Dermis blood vessel endothelial cell (primary cell): ENCODE results near the gene SPTB. TPM values are rescaled to one million over a fixed set of nuclear protein-coding genes. Genes with fewer than 3 reads are reported as not detected.

Experiments
- DNase-seq: peaks from one replicate; pipeline ENCODE4 v3.0.0; 2010
- total RNA-seq: library from RNA; depleted of rRNA; stranded (reverse); fragments of >200 nt; gene quantifications from 2 replicates; pipeline ENCODE4 v1.2.3, GENCODE V29; 2014

SPTB gene
- total RNA-seq, 1 donor from 2014 or later, result under 0.01 TPM

- no peak for DNase-seq
Observed at GRCh38 chr14:64746298-64747250, 133.1 kb downstream of the SPTB start.

- no peak for DNase-seq
Observed at GRCh38 chr14:64745511-64746091, 134.1 kb downstream of the SPTB start.

GRCh38 chr14:64743061-64743460, 136.6 kb downstream of the SPTB start:
- no peak for DNase-seq

DNA sequence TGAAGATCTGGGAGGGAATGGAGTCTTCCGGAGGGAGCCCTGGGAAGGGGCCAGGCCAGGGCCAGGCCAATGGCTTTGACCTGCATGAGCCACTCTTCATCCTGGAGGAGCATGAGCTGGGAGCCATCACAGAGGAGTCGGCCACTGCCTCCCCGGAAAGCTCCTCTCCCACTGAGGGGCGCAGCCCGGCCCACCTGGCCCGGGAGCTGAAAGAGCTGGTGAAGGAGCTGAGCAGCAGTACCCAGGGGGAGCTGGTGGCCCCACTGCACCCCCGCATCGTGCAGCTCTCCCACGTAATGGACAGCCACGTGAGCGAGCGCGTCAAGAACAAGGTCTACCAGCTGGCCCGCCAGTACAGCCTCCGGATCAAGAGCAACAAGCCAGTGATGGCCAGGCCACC, 137.7 kb downstream of the SPTB start:
- no peak for DNase-seq

DNA sequence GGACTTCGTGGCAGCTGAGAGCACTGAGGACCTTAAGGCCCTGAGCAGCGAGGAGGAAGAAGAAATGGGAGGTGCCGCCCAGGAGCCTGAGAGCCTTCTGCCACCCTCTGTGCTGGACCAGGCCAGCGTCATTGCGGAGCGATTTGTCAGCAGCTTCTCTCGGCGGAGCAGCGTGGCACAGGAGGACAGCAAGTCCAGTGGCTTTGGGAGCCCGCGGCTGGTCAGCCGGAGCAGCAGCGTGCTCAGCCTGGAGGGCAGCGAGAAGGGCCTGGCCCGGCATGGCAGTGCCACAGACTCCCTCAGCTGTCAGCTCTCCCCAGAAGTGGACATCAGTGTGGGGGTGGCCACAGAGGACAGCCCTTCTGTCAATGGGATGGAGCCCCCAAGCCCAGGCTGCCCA, 138.5 kb downstream of the SPTB start:
- no peak for DNase-seq

DNA sequence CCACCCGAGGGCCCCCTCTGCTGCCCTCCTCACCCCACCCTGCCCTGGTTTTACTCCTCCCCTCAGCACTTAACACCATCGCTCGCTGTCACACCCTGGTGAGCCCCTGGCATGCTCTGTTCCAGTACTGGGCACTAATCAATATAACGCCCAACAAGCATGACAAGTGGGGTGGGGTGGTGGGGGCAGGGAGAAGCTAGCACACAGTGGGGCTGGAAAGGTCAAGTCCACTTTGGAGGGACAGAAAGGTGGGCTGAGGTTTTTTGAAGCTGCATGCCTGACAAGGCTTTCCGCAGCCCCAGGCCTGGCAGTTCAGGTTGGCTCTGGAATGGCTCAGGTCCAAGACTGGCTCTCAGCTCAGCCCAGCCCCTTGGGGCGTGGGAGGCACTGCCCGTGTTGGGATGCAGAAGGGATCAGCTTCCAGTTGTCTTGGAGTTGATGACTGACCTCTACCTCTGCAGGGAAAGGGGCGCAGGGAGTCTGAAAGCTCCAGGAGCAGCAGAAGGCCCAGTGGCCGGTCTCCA, 141.4 kb downstream of the SPTB start:
- no peak for DNase-seq

DNA sequence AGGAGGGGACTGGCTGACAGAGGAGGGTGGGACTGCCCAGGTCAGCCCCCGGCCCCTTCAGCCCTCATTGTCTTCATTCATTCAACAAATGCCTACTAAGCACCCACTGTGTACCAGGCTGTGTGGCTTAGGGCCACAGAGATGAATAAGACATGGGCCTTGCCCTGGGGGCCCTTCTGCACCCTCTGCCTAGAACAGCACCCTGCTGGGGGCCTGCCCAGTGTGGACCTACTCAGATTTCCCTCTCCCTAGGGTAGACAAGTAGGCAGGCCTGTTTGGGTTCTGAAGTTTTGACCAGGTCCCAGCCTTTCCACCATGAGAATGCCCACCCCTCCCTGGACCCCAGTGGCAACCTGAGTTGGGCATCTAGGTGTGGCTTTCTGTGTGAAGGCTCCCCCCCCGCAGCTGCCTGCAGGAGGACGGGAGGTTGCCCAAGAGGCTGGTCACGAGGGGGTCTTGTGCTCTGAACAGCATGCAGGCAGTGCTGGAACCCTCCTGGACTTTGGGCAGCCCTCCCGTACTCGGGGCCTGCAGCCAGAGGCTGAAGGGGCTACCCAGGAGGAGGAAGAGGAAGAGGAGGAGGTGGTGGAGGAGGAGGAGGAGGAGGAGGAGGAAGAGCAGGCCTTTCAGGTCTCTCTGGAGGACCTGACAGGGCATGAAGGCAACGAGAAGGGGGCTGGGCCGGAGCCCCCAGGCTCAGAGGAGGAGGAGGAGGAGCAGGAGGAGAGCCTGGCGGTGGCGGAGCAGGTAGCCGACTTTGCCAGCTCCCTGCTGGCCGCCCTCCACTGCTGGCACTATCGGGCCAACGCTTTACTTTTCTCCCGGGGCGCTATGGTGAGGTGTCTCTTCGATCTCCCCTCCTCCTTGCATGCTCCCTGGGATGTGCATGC, 142.1 kb downstream of the SPTB start:
- no peak for DNase-seq

DNA sequence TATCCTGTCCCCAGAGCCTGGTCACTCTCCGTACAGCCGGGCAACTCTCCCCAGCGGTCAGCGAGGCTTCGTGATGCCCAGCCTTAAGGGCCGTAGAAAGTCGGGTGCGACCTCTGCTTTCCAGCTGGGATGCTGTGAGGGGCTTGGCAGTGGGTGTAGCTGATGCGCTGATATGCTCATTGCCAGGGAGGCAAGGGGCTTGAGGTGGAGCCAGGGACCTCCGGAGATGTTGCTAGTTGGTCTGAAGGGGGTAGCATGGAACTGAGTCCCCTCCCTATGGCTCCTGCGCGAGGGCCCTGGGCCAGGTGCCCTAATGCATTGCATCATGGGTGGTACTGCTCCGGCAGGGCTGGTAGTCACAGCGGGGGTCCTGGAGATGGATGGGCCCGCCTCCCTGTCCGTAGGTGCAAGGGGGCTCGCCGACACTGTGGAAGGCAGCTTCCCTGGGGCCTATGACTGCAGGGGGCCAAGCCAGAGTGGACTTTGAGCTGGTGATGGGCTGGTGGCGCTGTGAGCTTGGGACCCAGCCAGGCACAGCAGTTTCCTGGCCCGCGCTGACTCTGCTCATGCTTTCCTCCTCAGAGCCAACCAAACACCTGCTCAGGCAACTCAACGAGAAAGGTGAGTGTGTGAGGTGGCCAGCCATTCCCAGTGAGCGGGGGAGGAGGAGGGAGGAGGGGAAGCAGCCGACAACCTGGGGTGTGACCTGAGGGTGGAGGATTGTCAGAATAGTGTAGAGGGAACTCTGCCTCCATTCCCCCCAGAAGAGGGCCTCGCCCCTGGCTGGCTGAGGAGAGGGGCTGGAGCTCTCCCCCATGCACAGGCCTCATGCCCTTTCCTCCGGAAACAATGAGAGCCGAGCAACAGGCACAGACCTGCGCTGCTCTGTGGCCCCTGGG, 143.2 kb downstream of the SPTB start:
- no peak for DNase-seq

GRCh38 chr14:64734990-64735389, 144.7 kb downstream of the SPTB start:
- DNase-seq, result no peak

GRCh38 chr14:64733899-64734298, 145.8 kb downstream of the SPTB start:
- DNase-seq, result no peak

DNA sequence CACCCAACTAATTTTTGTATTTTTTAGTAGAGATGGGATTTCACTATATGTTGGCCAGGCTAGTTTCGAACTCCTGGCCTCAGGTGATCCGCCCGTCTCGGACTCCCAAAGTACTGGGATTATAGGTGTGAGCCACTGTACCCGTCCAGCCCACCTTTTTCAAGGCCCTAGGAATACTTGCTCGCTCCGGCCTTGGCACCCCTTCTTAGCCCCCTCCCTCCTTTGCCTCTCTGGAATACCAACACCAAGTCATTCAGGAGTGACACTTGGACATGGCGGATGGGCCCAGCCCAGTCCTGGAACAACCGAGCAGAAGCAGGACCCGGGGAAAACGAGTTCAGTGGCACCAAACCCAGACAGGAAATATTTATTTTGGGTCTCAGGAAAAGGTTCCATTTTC, 146.4 kb downstream of the SPTB start:
- DNase-seq, result no peak

GRCh38 chr14:64732536-64733120, 147.1 kb downstream of the SPTB start:
- no peak for DNase-seq

DNA sequence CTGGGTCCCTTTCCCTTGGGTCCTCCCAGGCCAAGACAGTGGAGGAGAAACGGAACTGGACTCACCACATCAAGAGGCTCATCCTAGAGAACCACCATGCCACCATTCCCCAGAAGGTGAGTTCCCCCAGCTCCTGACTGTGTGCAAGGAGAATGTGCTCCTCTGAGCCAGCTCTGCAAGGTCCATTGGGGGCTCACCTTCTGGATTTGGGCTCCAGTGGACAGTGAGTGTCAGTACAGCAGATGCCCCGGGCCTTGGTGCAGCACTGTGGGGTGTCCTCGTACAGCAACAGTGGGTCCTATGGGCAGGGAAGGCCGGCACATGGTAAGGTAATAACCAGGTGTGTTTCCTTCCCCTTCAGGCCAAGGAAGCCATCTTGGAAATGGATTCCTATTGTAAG, 147.6 kb downstream of the SPTB start:
- no peak for DNase-seq

DNA sequence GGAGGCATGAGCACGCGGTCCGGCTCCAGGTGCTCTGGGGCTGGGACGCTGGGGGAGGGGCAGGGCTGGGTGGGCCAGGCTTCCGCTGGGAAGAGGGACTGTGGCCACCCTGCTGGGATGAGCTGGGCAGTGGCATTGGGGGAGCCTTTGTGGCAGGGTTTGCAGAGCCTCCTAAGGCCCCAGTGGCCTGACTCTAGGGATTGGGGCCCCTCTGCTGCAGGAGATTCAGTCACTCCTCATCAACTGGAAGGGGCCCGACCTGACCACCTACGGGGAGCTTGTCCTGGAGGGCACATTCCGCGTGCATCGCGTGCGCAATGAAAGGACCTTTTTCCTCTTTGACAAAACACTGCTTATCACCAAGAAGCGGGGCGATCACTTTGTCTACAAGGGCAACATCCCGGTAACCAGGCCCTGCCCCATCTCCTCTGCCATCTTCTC, 148.5 kb downstream of the SPTB start:
- DNase-seq, result no peak

DNA sequence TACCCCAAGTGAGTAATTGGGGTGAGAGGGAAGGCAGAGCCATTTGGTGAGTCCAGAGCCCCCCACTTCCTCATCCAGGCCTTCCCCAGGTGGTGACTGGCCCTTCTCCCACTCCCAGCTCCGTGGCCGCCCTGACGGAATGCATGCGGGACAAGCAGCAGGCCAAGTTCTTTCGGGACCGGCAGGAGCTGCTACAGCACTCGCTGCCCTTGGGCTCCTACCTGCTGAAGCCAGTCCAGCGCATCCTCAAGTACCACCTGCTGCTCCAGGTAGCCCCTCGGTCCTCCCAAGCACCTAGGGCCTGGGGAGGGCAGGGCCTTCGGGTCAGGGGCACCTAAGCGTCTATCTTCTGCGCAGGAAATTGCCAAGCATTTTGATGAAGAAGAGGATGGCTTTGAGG, 149.0 kb downstream of the SPTB start:
- DNase-seq, result no peak

DNA sequence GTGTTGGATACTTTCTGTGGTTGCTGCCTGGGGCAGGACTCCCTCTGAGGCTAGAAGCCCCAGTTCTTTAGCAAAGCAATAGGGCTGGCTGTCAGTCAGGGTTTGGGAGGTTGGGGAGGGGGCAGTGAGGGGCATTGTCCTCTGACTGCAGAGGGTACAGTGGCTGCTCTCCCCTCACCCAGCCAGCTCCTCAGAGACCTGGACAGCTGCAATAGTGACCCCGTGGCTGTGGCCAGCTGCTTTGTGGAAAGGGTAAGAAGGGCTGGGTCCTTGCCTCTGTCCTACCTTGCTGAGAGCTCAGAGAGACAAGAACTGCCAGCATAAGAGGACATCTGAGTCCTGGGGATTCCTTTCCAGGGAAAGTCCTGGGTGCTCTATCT, 149.7 kb downstream of the SPTB start:
- DNase-seq, result no peak

DNA sequence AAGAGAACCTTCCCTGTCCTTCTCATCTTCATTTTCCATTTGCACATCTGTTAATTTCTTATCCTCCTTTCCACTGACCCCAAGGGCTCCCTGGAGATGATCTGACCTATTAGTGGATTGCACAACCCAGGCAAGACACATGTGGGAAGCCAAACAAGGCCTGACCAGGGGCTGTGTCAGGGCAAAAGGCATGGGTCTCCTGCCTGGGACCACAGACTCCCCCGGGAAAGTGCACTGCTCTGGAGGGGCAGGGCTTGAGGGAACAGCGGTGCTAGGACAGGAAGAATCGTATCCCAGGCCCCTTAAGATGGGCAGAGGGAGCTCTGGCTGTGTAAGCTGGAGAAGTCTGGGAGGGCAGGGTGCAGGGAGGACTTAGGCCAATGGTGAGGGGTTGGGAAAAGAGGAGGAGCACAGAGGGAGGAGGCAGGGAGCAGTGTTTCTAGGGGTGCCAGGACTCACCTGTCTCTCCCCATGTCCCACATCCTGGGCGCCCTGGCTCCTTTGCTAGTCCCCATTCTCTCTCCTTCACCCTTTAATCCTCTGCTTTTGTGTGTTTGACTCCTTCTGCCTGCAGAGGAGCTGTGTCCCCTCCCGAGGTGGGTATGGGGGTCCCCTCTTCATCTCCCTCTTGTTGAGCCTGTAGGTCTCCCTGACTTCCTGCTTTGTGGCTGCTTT, 150.2 kb downstream of the SPTB start:
- DNase-seq, result no peak

DNA sequence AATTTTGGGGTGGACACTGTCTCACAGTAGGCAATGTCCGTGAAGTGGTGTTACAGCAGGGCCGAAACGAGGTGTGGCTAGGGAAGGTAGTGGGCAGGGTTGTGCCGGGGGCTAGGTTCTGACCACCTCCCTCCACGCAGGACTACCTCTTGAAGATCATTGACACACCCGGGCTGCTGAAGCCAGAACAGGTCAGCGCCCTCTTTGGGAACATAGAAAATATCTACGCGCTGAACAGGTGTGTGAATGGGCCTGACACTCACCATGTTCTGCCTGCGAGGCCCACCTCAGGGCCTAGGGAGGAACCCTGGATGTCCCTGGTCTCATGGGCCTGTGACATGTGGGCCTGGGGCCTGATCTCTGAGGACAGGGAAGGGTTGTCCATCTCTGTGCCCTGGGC, 150.9 kb downstream of the SPTB start:
- DNase-seq, result no peak

GRCh38 chr14:64728106-64728505, 151.6 kb downstream of the SPTB start:
- no peak for DNase-seq

DNA sequence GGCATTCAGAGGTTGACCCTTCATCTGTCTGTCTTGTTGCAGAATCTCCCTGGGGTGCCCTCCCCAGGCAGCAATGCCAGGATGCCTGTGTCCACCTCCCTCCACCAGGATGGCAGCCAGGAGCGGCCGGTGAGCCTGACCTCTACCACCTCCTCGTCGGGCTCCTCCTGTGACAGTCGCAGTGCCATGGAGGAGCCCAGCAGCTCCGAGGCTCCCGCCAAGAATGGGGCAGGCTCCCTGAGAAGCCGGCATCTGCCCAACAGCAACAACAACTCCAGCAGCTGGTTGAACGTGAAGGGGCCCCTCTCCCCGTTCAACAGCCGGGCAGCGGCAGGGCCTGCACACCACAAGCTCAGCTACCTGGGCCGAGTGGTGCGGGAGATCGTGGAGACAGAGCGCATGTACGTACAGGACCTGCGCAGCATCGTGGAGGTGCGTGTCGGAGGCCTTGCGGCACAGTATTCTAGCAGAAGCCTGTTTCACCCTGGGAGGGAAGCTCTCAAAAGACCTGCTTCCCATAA, 152.1 kb downstream of the SPTB start:
- no peak for DNase-seq

- no peak for DNase-seq
Observed at GRCh38 chr14:64726585-64726890, 153.2 kb downstream of the SPTB start.
